SK-N-SH (cell line): ENCODE data around the gene ARFGAP1. TPM values are rescaled to one million over a fixed set of nuclear protein-coding genes. Genes with fewer than 3 reads are reported as not detected.

Experiments
- CTCF ChIA-PET: fragments of 300-600, 350-600 bp; formaldehyde crosslinking; extraction: SDS; loops from one replicate; lab custom pipeline; 2021; lab: Yijun Ruan, JAX
- POLR2A ChIA-PET: fragments of 350-600 bp; sonication (Branson Sonifier 250); formaldehyde crosslinking; extraction: SDS; loops from one replicate; lab custom pipeline; 2020; ENCODE audit warnings: antibody characterized with exemption, inconsistent platforms; lab: Yijun Ruan, JAX
- DNase-seq: peaks from one replicate; pipeline ENCODE4 v3.0.0; 2012
- H2AFZ ChIP-seq: fragments of 200-600 bp; sonication (generic); 2 replicates; pipeline ENCODE4 v1.8.1; 2016; ENCODE audit warnings: antibody characterized with exemption, mild to moderate bottlenecking, low read depth
- H3F3A ChIP-seq: fragments of 200-600 bp; sonication (generic); replicated peaks from 2 replicates; pipeline ENCODE3; 2016; ENCODE audit warnings: antibody characterized with exemption, mild to moderate bottlenecking; ENCODE audit not compliant: insufficient read depth
- H3K27ac ChIP-seq, 2 experiments: fragments of 200-500 bp in 1 of 2; fragments of 200-600 bp in 1 of 2; sonication (Bioruptor generic) in 1 of 2; sonication (generic), shearing (Covaris generic) in 1 of 2; 2 replicates each; pipeline versions ENCODE4 v1.5.1 to v1.6.1; 2014 to 2016; ENCODE audit warnings: low read depth in 2 of 2, inconsistent platforms in 1 of 2, low read length in 1 of 2, mild to moderate bottlenecking in 1 of 2, mixed read lengths in 1 of 2
- H3K27me3 ChIP-seq: fragments of 200-600 bp; sonication (generic), shearing (Covaris generic); 2 replicates; pipeline ENCODE4 v1.6.1; 2016; ENCODE audit warnings: mixed run types; ENCODE audit not compliant: insufficient read depth
- H3K36me3 ChIP-seq, 2 experiments: fragments of 200-500 bp in 1 of 2; fragments of 200-600 bp in 1 of 2; sonication (Bioruptor generic) in 1 of 2; sonication (generic) in 1 of 2; replicated peaks in 1 of 2; 2 replicates each; pipeline versions ENCODE3 to v1.5.1; 2014 to 2016; ENCODE audit warnings: low read length in 1 of 2, mild to moderate bottlenecking in 1 of 2; ENCODE audit not compliant: insufficient read depth in 2 of 2, control insufficient read depth in 1 of 2
- H3K4me1 ChIP-seq, 2 experiments: fragments of 200-500 bp in 1 of 2; fragments of 200-600 bp in 1 of 2; sonication (Bioruptor generic) in 1 of 2; sonication (generic), shearing (Covaris generic) in 1 of 2; 2 replicates each; pipeline versions ENCODE4 v1.5.1 to v1.6.1; 2014 to 2016; ENCODE audit warnings: low read depth in 1 of 2, low read length in 1 of 2, mixed run types in 1 of 2; ENCODE audit not compliant: insufficient read depth in 2 of 2, control insufficient read depth in 1 of 2
- H3K4me2 ChIP-seq: fragments of 200-600 bp; sonication (generic), shearing (Covaris generic); 2 replicates; pipeline ENCODE4 v1.6.1; 2017; ENCODE audit warnings: mixed run types
- H3K4me3 ChIP-seq, 2 experiments: fragments of 200-500 bp in 1 of 2; fragments of 200-600 bp in 1 of 2; sonication (Bioruptor generic) in 1 of 2; sonication (generic), shearing (Covaris generic) in 1 of 2; 2 replicates each; pipeline versions ENCODE4 v1.5.1 to v1.8.1; 2014 to 2016; ENCODE audit warnings: low read depth in 2 of 2, inconsistent platforms in 1 of 2, low read length in 1 of 2, mild to moderate bottlenecking in 1 of 2, mixed read lengths in 1 of 2, moderate library complexity in 1 of 2
- H3K79me2 ChIP-seq: fragments of 200-600 bp; sonication (generic); 2 replicates; pipeline ENCODE4 v1.8.1; 2017; ENCODE audit warnings: mild to moderate bottlenecking; ENCODE audit not compliant: insufficient read depth
- H3K9ac ChIP-seq: fragments of 200-600 bp; sonication (generic); 2 replicates; pipeline ENCODE4 v1.6.1; 2017; ENCODE audit warnings: mixed run types
- H3K9me2 ChIP-seq: fragments of 200-600 bp; sonication (generic); 2 replicates; pipeline ENCODE4 v1.6.1; 2017; ENCODE audit warnings: mixed run types
- H3K9me3 ChIP-seq: fragments of 200-600 bp; sonication (generic); 2 replicates; pipeline ENCODE4 v1.6.1; 2017; ENCODE audit warnings: mixed run types, mild to moderate bottlenecking, moderate library complexity
- H4K20me1 ChIP-seq: fragments of 200-600 bp; sonication (generic); 2 replicates; pipeline ENCODE4 v1.6.1; 2017; ENCODE audit warnings: mild to moderate bottlenecking, mixed run types; ENCODE audit not compliant: insufficient read depth
- ELF1 ChIP-seq: IDR thresholded peaks from 2 replicates; pipeline ENCODE4 v1.4.0; 2012
- EZH2phosphoT487 ChIP-seq: fragments of 200-600 bp; sonication (generic); IDR thresholded peaks from 2 replicates; pipeline ENCODE4 v1.6.1; 2017; ENCODE audit warnings: low read depth, mixed run types, mild to moderate bottlenecking, antibody characterized with exemption, moderate library complexity, borderline replicate concordance
- FOSL2 ChIP-seq: IDR thresholded peaks from 2 replicates; pipeline ENCODE4 v1.4.0; 2012; ENCODE audit warnings: low read depth, mild to moderate bottlenecking, moderate library complexity, borderline replicate concordance
- MEF2A ChIP-seq: IDR thresholded peaks from 2 replicates; pipeline ENCODE4 v1.4.0; 2012; ENCODE audit warnings: low read depth, borderline replicate concordance
- NFIC ChIP-seq: IDR thresholded peaks from 2 replicates; pipeline ENCODE4 v1.4.0; 2012; ENCODE audit warnings: borderline replicate concordance
- NRF1 ChIP-seq: IDR thresholded peaks from 2 replicates; pipeline ENCODE4 v1.6.1; 2012; ENCODE audit warnings: low read depth, mild to moderate bottlenecking, low read length
- POLR2AphosphoS5 ChIP-seq: IDR thresholded peaks from 2 replicates; pipeline ENCODE4 v1.6.1; 2012; ENCODE audit warnings: low read depth, low read length
- RCOR1 ChIP-seq: fragments of 150-350 bp; IDR thresholded peaks from 2 replicates; pipeline ENCODE4 v1.6.1; 2017; ENCODE audit warnings: antibody characterized with exemption, low read length
- RXRA ChIP-seq: IDR thresholded peaks from 2 replicates; pipeline ENCODE4 v1.4.0; 2012; ENCODE audit warnings: low read depth, mild to moderate bottlenecking, borderline replicate concordance
- SIN3A ChIP-seq: IDR thresholded peaks from 2 replicates; pipeline ENCODE4 v1.6.1; 2012; ENCODE audit warnings: low read depth, mild to moderate bottlenecking, low read length, moderate library complexity, borderline replicate concordance
- SMC3 ChIP-seq: IDR thresholded peaks from 2 replicates; pipeline ENCODE4 v1.6.1; 2012; ENCODE audit warnings: low read depth, low read length, improper control_type of control experiment
- TCF12 ChIP-seq: IDR thresholded peaks from 2 replicates; pipeline ENCODE4 v1.4.0; 2012
- WGBS: methylation state at CpG from one replicate; pipeline ENCODE4 v1.1.6; 2017; ENCODE audit warnings: low lambda C conversion rate; 5-methylcytosine and 5-hydroxymethylcytosine counted together
- polyA plus RNA-seq, 3 experiments: library from polyadenylated mRNA; depleted of rRNA; stranded (reverse); fragments of >200 nt; gene quantifications; 2 replicates each; pipeline ENCODE4 v1.2.3, GENCODE V29; 2012
- TF ChIP-seq, protein P1 (sequence below): IDR thresholded peaks from 2 replicates; pipeline ENCODE4 v1.4.0; 2012; ENCODE audit warnings: low read depth, borderline replicate concordance
- TF ChIP-seq, protein P2 (sequence below): IDR thresholded peaks from 2 replicates; pipeline ENCODE4 v1.4.0; 2012; ENCODE audit warnings: low read depth
- TF ChIP-seq, protein P3 (sequence below): IDR thresholded peaks from 2 replicates; pipeline ENCODE4 v1.4.0; 2012; ENCODE audit warnings: low read depth, borderline replicate concordance
- TF ChIP-seq, protein P4 (sequence below): IDR thresholded peaks from 2 replicates; pipeline ENCODE4 v1.6.1; 2012; ENCODE audit warnings: mild to moderate bottlenecking, low read depth, low read length, moderate library complexity

ARFGAP1 gene
- polyA plus RNA-seq, 1 of the 3 experiments (the other 2 are of a cell fraction), result 72.7 TPM

DNA sequence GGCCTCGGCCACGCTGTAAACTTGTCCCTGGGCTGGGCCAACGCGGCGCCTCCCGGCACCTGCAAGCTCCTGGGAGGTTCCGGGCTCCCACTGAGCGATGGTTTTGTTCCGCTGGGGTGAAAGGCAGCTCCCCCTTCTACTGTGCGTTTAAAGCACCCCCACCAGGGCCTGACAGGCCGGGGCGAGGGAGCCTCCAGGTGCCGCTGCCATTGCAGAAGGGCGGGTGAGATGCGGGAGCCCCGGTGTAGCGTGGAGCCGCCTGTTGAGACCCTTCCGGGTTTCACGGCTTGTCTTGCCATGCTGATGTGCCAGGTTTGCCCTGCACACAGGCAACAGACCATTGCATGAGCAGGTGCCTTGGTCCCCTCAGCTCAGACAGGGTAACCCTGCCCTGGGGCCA, 23.2 kb downstream of the ARFGAP1 start:
- Histone ChIP-seq H3K9me2 (no peaks in the 10 kb centered on the region), H3K4me2 (no peak overlapping the region), H3K27ac (no peak overlapping the region), H2AFZ (no peak overlapping the region), H3K9me3 (no peaks in the 10 kb centered on the region), H3F3A (peaks cover 4% of the 10 kb centered on the region), H3K36me3 (no peaks in the 10 kb centered on the region), H4K20me1 (peaks cover 13% of the 10 kb centered on the region; the same call in 1 of the 2 replicates), H3K4me1 (no peaks in the 10 kb centered on the region; a peak in 1 of 4 replicates), H3K9ac (no peak overlapping the region), H3K4me3 (no peak overlapping the region), H3K79me2 (no peaks in the 10 kb centered on the region), H3K27me3 (peaks cover 44% of the 10 kb centered on the region)
- ChIA-PET CTCF (interaction anchor here (0.8 to 7.2 kb wide), 7 partner anchors 14 to 126 kb away, joined by 3 to 73 read pairs (median 4); no protein-coding TSS in a partner anchor), POLR2A (no interaction called here)
- WGBS, result 59% methylated on average over 5 of the region's 20 CpGs
- DNase-seq, result no peak
- TF ChIP-seq, protein P1, sequence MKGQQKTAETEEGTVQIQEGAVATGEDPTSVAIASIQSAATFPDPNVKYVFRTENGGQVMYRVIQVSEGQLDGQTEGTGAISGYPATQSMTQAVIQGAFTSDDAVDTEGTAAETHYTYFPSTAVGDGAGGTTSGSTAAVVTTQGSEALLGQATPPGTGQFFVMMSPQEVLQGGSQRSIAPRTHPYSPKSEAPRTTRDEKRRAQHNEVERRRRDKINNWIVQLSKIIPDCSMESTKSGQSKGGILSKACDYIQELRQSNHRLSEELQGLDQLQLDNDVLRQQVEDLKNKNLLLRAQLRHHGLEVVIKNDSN, result no peak
- TF ChIP-seq ELF1 (no peak), NRF1 (no peak), TCF12 (no peak), RXRA (no peak), MEF2A (no peak), SMC3 (no peak), POLR2AphosphoS5 (no peak), NFIC (no peak)
- TF ChIP-seq, protein P2, sequence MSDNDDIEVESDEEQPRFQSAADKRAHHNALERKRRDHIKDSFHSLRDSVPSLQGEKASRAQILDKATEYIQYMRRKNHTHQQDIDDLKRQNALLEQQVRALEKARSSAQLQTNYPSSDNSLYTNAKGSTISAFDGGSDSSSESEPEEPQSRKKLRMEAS, result no peak
- TF ChIP-seq, protein P3, sequence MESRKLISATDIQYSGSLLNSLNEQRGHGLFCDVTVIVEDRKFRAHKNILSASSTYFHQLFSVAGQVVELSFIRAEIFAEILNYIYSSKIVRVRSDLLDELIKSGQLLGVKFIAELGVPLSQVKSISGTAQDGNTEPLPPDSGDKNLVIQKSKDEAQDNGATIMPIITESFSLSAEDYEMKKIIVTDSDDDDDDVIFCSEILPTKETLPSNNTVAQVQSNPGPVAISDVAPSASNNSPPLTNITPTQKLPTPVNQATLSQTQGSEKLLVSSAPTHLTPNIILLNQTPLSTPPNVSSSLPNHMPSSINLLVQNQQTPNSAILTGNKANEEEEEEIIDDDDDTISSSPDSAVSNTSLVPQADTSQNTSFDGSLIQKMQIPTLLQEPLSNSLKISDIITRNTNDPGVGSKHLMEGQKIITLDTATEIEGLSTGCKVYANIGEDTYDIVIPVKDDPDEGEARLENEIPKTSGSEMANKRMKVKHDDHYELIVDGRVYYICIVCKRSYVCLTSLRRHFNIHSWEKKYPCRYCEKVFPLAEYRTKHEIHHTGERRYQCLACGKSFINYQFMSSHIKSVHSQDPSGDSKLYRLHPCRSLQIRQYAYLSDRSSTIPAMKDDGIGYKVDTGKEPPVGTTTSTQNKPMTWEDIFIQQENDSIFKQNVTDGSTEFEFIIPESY, result no peak

DNA sequence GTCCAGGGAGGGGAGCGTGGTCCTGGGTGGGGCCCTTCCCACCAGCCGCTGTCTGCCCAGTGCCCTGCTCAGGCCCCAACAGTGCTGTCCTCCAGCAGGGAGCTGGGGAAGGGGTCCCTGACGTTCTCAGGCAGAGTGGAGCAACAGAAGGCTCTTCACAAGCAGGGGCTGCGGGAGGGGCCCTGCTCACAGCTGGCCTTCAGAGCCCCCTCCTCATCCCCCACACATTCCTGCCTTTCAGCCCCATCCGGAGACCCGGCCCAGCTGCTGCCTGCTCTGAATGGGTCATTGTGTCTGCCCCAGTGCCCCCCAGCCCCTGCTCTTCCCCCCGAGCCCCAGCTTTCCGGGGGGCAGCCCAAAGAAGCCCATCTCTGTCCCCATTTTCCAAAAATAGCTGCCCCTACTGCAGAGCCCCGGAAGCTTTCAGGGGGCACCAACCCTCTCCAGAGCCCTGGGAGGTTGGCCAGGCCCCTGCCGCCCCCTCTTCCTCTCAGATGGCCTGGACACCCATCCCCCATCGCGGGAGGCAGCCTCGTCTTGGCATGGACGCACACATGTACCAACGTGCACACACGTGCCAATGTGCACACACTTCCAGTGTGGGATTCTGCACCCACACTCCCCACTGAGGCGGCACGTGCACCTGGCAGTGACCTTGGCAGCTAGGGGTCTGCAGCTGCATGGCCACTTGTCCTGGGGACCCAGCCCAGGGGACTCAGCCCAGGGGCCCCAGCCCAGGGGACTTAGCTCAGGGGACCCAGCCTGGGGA, 24.1 kb downstream of the ARFGAP1 start:
- WGBS, result 11% methylated on average over 11 of the region's 18 CpGs
- peaks cover 47% of the 10 kb centered on the region for H3K27me3 ChIP-seq
- CTCF ChIA-PET, result interaction anchor here (0.8 to 7.2 kb wide), 7 partner anchors 13 to 127 kb away, joined by 3 to 73 read pairs (median 4); no protein-coding TSS in a partner anchor
- no peaks in the 10 kb centered on the region for H3K36me3 ChIP-seq
- no peaks in the 10 kb centered on the region for H3K9me2 ChIP-seq
- no peak overlapping the region for H3K4me2 ChIP-seq
- TF ChIP-seq SIN3A (no peak), RCOR1 (no peak), EZH2phosphoT487 (no peak), ELF1 (no peak), SMC3 (no peak), FOSL2 (no peak)
- TF ChIP-seq, protein P4, sequence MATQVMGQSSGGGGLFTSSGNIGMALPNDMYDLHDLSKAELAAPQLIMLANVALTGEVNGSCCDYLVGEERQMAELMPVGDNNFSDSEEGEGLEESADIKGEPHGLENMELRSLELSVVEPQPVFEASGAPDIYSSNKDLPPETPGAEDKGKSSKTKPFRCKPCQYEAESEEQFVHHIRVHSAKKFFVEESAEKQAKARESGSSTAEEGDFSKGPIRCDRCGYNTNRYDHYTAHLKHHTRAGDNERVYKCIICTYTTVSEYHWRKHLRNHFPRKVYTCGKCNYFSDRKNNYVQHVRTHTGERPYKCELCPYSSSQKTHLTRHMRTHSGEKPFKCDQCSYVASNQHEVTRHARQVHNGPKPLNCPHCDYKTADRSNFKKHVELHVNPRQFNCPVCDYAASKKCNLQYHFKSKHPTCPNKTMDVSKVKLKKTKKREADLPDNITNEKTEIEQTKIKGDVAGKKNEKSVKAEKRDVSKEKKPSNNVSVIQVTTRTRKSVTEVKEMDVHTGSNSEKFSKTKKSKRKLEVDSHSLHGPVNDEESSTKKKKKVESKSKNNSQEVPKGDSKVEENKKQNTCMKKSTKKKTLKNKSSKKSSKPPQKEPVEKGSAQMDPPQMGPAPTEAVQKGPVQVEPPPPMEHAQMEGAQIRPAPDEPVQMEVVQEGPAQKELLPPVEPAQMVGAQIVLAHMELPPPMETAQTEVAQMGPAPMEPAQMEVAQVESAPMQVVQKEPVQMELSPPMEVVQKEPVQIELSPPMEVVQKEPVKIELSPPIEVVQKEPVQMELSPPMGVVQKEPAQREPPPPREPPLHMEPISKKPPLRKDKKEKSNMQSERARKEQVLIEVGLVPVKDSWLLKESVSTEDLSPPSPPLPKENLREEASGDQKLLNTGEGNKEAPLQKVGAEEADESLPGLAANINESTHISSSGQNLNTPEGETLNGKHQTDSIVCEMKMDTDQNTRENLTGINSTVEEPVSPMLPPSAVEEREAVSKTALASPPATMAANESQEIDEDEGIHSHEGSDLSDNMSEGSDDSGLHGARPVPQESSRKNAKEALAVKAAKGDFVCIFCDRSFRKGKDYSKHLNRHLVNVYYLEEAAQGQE, result no peak
- TF ChIP-seq, all 33 proteins: peak for 0
- no peak overlapping the region for H3K4me3 ChIP-seq
- H3K9me3 ChIP-seq, result no peaks in the 10 kb centered on the region; the same call in 1 of the 2 replicates
- H3K9ac ChIP-seq, result no peak overlapping the region
- peaks cover 4% of the 10 kb centered on the region for H3F3A ChIP-seq
- no peak overlapping the region for H3K27ac ChIP-seq
- peaks cover 5% of the 10 kb centered on the region; the same call in 1 of the 2 replicates for H4K20me1 ChIP-seq
- no peak for DNase-seq
- POLR2A ChIA-PET, result interaction anchor here (0.8 kb wide), 1 partner anchor 331 kb away, joined by 3 read pairs; no protein-coding TSS in a partner anchor
- no peaks in the 10 kb centered on the region for H3K4me1 ChIP-seq
- no peaks in the 10 kb centered on the region for H3K79me2 ChIP-seq
- H2AFZ ChIP-seq, result no peak overlapping the region
